ENCODE results near the gene LHX4. TPM values are rescaled to one million over a fixed set of nuclear protein-coding genes. Genes with fewer than 3 reads are reported as not detected.

LHX4 gene
- total and polyA plus RNA-seq, 9 of the 15 experiments (the other 6 are each of a cell fraction or from before 2014, with no cell fraction given): 0.01 to 0.11 (median 0.07) TPM; not detected in 5

- 94% methylated on average over 6 of the region's 6 CpGs for WGBS (ENCODE audit: insufficient coverage, low coverage, missing lambda C conversion rate)
- FAIRE-seq (no peak), ATAC-seq (no peak), DNase-seq (ENCODE audit: extremely low read depth in 1 of 4, low spot score in 3 of 4) (no peak)
- TF ChIP-seq SMARCB1 (IDR thresholded peaks at IDR 0.05; ENCODE audit: insufficient read length, low read depth) (no peak), ARID1B (IDR thresholded peaks at IDR 0.05) (no peak), PRPF4 (IDR thresholded peaks at IDR 0.05; ENCODE audit: insufficient read depth, low read depth, low read length, poor library complexity, severe bottlenecking) (no peak), NR3C1 (CRISPR knock-in tag; IDR thresholded peaks at IDR 0.05) (no peak), NCOA6 (IDR thresholded peaks at IDR 0.05) (no peak)
- CTCF ChIA-PET (ENCODE audit: low intra/inter-chr PET ratio): no interaction called here
- H3K79me2 ChIP-seq (ENCODE audit: control insufficient read depth, insufficient read depth, low read length): no peaks in the 10 kb centered on the region
- H3K9ac ChIP-seq (ENCODE audit: insufficient read depth in 1 of 2, low read depth in 2 of 2, low read length in 2 of 2): no peak overlapping the region
- H2AFZ ChIP-seq (ENCODE audit: low read depth, low read length): no peak overlapping the region
- no peaks in the 10 kb centered on the region for H3K27me3 ChIP-seq (ENCODE audit: control insufficient read depth in 2 of 2, insufficient read depth in 2 of 2, low read length in 2 of 2)
- no peaks in the 10 kb centered on the region for H3K9me1 ChIP-seq (ENCODE audit: control insufficient read depth, insufficient read depth, low read length)
- H3K4me3 ChIP-seq: no peak overlapping the region
- H3K4me1 ChIP-seq (replicated peaks in 1 of 2; ENCODE audit: control insufficient read depth in 2 of 2, insufficient read depth in 2 of 2, low read length in 2 of 2): no peaks in the 10 kb centered on the region
- H4K20me1 ChIP-seq (replicated peaks; ENCODE audit: control insufficient read depth, insufficient read depth, low read length): no peaks in the 10 kb centered on the region
- no peaks in the 10 kb centered on the region for H3K9me3 ChIP-seq (replicated peaks; ENCODE audit: control insufficient read depth, insufficient read depth, low read depth, low read length)
- no TSS peak for BruUV-seq (replicated peaks)
- intact Hi-C loops (cut with micrococcal nuclease) (no loop called here), in situ Hi-C loops (cut with MboI) (no loop called here)
- no peaks in the 10 kb centered on the region for H3K36me3 ChIP-seq (ENCODE audit: control insufficient read depth, insufficient read depth, low read length)
- POLR2A ChIA-PET: no interaction called here
- no peak overlapping the region for H3K4me2 ChIP-seq (ENCODE audit: insufficient read depth, low read length)
- no peak overlapping the region for H3K27ac ChIP-seq (ENCODE audit: extremely low read depth, low read depth, low read length)
These were observed 97.0 kb downstream of the LHX4 start for GRCh38 chr1:180327089-180327488.

Other genes starting within 250 kb of the LHX4 start
- gene QSOX1, start 75.4 kb upstream of the LHX4 start, total RNA-seq (2014; rRNA removed): 21.4 and 33.2 TPM in 2 replicates
- gene QSOX1, start 75.4 kb upstream of the LHX4 start, total RNA-seq (2014; rRNA removed; fragmentation: Illumina TruSeq; extraction: Trizol): 10.2 and 11.4 TPM in 2 replicates
- 11.0 and 11.7 TPM in 2 replicates for gene QSOX1, start 75.4 kb upstream of the LHX4 start, total RNA-seq (2015; rRNA removed; fragmentation: Illumina TruSeq; extraction: Trizol)
- 47.8 and 53.1 TPM in 2 replicates for gene QSOX1, start 75.4 kb upstream of the LHX4 start, total RNA-seq (2021)
- gene QSOX1, start 75.4 kb upstream of the LHX4 start, polyA plus RNA-seq (2011; rRNA removed): 15.0 and 36.5 TPM in 2 replicates
- 23.9 and 28.3 TPM in 2 replicates for gene QSOX1, start 75.4 kb upstream of the LHX4 start, polyA plus RNA-seq (2014; fragmentation: Illumina TruSeq; extraction: Trizol)
- 1 to 10 TPM; 4.0 to 4.6 TPM for gene QSOX1, start 75.4 kb upstream of the LHX4 start, polyA plus RNA-seq (2014; fragmentation: Nextera tagmentation; extraction: Ambion mirVana)
- 21.5 and 24.8 TPM in 2 replicates for gene QSOX1, start 75.4 kb upstream of the LHX4 start, polyA plus RNA-seq (2014; rRNA removed)

Measured in K562 (cell line).